SU-DHL-6 (cell line): ENCODE measurements around the gene ZNF496.

ENCODE experiments used
- CTCF ChIP-seq: fragments of 200-600 bp; sonication (generic); IDR thresholded peaks from one replicate; pipeline ENCODE4 v1.5.1; 2017; ENCODE audit warnings: antibody characterized with exemption, mild to moderate bottlenecking, low read length, moderate library complexity; ENCODE audit not compliant: insufficient read depth, poor library complexity, severe bottlenecking
- EZH2phosphoT487 ChIP-seq: fragments of 200-600 bp; sonication (generic), shearing (Covaris generic); conservative IDR thresholded peaks from 2 replicates; pipeline ENCODE4 v1.6.1; 2018; ENCODE audit warnings: mild to moderate bottlenecking, antibody characterized with exemption, low read length, moderate library complexity, mixed read lengths

GRCh38 chr1:247324923-247325322, 6.7 kb downstream of the ZNF496 start:
- TF ChIP-seq CTCF (no peak), EZH2phosphoT487 (no peak)
